ENCODE results near the gene RTTN. TPM values are rescaled to one million over a fixed set of nuclear protein-coding genes. Genes with fewer than 3 reads are reported as not detected.
A peak's percentile ranks its signal among the peaks of the same experiment; 100 is the strongest.
"Not testable (repeated sequence)": the region's sequence is repeated elsewhere in the genome, so short reads cannot be mapped to it uniquely, and the experiment has no call there.

Gene RTTN, protein sequence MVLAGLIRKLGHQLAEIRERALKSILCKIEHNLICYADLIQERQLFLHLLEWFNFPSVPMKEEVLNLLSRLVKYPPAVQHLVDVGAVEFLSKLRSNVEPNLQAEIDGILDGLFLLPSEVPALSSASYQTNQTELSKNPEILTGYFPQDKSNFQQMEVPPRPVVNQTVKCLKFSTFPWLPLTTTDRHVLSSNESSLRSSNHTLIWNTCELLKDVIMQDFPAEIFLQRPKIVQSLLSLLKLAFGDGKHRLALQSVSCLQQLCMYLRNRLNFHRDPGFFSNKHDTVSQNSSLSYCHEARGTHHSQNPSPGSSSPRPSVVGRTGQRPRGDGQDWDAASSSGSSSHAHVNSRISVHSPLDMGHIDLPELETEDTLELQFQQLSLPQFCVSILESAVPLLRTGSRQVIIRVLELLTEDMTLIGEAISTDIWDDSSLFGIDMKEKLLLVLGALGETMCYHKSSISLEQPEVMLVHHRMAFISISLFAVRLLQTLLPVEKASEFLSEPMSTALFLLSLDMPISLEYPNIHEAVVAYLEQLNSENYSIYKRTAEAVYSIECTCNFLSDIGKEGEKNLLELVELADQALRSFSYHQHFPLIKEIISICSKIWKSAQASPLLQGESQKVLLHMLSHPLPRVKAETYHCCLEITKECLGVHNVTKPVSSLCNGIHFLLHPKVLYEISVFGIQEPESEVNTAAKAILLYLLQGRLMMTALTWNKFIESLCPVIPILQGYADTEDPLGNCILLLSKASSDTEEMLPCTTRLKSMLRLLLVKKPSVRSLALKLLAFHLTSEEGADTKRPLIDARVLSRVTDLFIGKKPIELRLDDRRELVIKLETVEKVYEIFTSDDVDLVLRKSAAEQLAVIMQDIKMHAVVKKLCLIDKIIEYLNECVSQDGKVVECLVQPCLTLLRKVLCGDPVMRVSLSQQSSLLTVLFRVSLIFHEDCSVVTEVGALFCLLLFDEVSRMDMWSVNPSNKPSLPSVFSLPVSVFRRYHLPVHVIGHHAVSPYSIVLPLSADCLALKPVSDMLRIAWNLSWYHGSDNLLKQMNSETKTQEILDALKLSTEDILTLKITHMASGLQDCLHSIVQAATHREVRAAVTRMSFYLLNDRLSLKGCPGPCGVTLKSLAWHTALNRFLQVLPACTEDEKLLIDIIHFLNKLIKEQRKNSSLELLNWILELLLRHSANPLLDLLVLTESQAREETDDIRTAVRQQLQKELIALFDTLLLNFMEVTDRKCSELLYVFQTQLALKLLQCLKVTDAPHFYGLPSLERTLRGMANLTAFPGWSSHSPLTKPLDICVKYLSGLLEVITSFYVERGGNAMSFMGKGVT (N-terminal part only)
- total RNA-seq, result 22.0 and 31.3 TPM in 2 replicates

GRCh38 chr18:70205421-70206397 is at the start of gene RTTN:
TSS of gene RTTN (minus strand) at chr18:70205687. CDS start at chr18:70205658, 29 bp downstream.
- no peak for FAIRE-seq
- Histone ChIP-seq H3K4me3 (ENCODE audit: low read depth, low read length) (peak within 1 kb of the TSS; percentile 91), H3K36me3 (ENCODE audit: control insufficient read depth, insufficient read depth, low read length) (no peaks in the 10 kb centered on the region), H3K27me3 (ENCODE audit: control insufficient read depth, insufficient read depth, low read length) (no peaks in the 10 kb centered on the region)
- peak; percentile 80 for DNase-seq (ENCODE audit: low read depth)
- peak; percentile 1 for TF ChIP-seq CTCF (IDR thresholded peaks at IDR 0.05; ENCODE audit: insufficient read depth, low read length, severe bottlenecking)

DNA sequence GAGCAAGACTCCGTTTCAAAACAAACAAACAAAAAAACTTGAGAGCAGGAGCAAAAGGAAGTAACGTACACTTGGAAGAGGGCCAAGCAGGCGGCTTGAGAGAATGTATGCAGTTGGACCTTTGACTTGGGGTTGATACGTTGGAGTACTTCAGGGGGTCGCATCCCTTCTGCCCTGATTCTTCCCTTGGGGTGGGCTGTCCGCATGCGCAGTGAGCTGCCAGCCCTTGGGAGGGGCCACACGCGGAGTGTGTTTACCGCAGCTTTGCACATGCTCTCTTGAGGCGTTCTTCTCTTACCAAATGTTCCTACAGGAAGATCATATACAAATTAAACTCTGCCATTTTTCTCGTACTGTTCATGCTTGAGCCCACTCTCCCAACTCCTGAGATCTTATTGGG is 45.3 kb upstream of the RTTN start:
- DNase-seq (ENCODE audit: low read depth), result no peak
- Histone ChIP-seq H3K36me3 (ENCODE audit: control insufficient read depth, insufficient read depth, low read length) (no peaks in the 10 kb centered on the region), H3K27me3 (ENCODE audit: control insufficient read depth, insufficient read depth, low read length) (no peaks in the 10 kb centered on the region), H3K4me3 (ENCODE audit: low read depth, low read length) (no peak overlapping the region)
- no peak for FAIRE-seq
- TF ChIP-seq CTCF (IDR thresholded peaks at IDR 0.05; ENCODE audit: insufficient read depth, low read length, severe bottlenecking), result no peak

DNA sequence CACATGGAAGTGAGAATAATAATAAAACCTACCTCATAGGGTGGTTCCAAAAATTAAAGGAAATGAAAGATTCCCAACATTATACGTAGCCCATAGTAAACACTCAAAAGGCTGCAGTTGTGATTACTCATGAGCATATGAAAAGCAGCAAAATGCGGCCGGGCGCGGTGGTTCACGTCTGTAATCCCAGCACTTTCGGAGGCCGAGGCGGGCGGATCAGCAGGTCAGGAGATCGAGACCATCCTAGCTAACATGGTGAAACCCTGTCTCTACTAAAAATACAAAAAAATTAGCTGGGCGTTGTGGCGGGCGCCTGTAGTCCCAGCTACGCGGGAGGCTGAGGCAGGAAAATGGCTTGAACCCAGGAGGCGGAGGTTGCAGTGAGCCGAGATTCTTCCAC is 44.4 kb upstream of the RTTN start:
- DNase-seq (ENCODE audit: low read depth); H3K4me3 ChIP-seq (ENCODE audit: low read depth, low read length); FAIRE-seq; H3K36me3 ChIP-seq (ENCODE audit: control insufficient read depth, insufficient read depth, low read length); H3K27me3 ChIP-seq (ENCODE audit: control insufficient read depth, insufficient read depth, low read length): not testable (repeated sequence)

GRCh38 chr18:70249118-70249517 is 43.6 kb upstream of the RTTN start:
- Histone ChIP-seq H3K4me3 (ENCODE audit: low read depth, low read length) (no peak overlapping the region), H3K36me3 (ENCODE audit: control insufficient read depth, insufficient read depth, low read length) (no peaks in the 10 kb centered on the region), H3K27me3 (ENCODE audit: control insufficient read depth, insufficient read depth, low read length) (no peaks in the 10 kb centered on the region)
- FAIRE-seq, result no peak
- TF ChIP-seq CTCF (IDR thresholded peaks at IDR 0.05; ENCODE audit: insufficient read depth, low read length, severe bottlenecking), result no peak
- peak; percentile 47 for DNase-seq (ENCODE audit: low read depth)

DNA sequence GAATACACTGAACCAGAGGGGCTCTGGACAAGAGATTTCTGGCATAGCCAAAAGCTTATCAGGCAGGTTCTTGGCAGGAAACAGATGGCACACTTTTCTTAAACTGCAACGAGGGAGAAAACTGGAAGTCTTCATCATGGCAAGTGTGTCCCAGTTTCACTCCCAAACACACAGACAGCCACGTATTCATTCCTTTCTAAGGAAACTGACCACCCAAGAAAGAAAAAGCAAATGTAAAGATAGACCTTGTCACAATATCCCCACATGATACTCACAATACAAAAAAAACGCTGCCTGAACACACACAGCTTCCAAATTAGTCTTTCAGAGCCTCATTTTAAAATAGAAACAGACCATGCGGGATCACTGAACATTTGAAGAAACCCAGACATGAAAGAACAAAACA is 40.6 kb upstream of the RTTN start:
- FAIRE-seq (no peak), DNase-seq (ENCODE audit: low read depth) (no peak)
- no peaks in the 10 kb centered on the region for H3K36me3 ChIP-seq (ENCODE audit: control insufficient read depth, insufficient read depth, low read length)
- no peak for TF ChIP-seq CTCF (IDR thresholded peaks at IDR 0.05; ENCODE audit: insufficient read depth, low read length, severe bottlenecking)
- H3K27me3 ChIP-seq (ENCODE audit: control insufficient read depth, insufficient read depth, low read length), result no peaks in the 10 kb centered on the region
- no peak overlapping the region for H3K4me3 ChIP-seq (ENCODE audit: low read depth, low read length)

All from bronchial epithelial cell (primary cell).